ENCODE data around the gene DENND2A.
"Not testable (repeated sequence)": the region's sequence is repeated elsewhere in the genome, so short reads cannot be mapped to it uniquely, and the experiment has no call there.

DENND2A gene

GRCh38 chr7:140557809-140558518 lies 82.6 kb downstream of the DENND2A start:
- H3K27ac ChIP-seq = no peak overlapping the region
- ChIA-PET CTCF (no interaction called here), POLR2A (ENCODE audit: low non-redundant PET) (no interaction called here)
- TF ChIP-seq, protein P1, sequence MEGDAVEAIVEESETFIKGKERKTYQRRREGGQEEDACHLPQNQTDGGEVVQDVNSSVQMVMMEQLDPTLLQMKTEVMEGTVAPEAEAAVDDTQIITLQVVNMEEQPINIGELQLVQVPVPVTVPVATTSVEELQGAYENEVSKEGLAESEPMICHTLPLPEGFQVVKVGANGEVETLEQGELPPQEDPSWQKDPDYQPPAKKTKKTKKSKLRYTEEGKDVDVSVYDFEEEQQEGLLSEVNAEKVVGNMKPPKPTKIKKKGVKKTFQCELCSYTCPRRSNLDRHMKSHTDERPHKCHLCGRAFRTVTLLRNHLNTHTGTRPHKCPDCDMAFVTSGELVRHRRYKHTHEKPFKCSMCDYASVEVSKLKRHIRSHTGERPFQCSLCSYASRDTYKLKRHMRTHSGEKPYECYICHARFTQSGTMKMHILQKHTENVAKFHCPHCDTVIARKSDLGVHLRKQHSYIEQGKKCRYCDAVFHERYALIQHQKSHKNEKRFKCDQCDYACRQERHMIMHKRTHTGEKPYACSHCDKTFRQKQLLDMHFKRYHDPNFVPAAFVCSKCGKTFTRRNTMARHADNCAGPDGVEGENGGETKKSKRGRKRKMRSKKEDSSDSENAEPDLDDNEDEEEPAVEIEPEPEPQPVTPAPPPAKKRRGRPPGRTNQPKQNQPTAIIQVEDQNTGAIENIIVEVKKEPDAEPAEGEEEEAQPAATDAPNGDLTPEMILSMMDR (conservative IDR thresholded peaks at IDR 0.05; ENCODE audit: low read depth) = no peak
- DNase-seq (ENCODE audit: low spot score) = peak; percentile 7

DNA sequence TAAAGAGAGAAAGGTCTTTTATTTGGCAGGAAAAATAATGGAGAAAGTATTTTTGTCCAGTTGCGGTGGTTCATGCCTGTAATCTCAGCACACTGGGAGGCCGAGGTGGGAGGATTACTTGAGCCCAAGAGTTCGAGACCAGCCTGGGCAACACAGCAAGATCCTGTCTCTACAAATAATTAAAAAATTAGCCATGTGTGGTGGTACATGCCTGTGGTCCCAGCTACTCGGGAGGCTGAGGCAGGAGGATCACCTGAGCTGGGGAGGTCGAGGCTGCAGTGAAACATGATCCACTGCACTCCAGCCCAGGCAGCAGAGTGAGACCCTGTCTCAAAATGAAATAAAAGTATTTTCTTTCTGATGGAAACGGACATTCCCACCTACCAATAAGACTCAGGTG lies 83.5 kb downstream of the DENND2A start:
- CTCF ChIA-PET = no interaction called here
- POLR2A ChIA-PET (ENCODE audit: low non-redundant PET) = no interaction called here
- no peak for DNase-seq (ENCODE audit: low spot score)
- TF ChIP-seq, protein P1 (conservative IDR thresholded peaks at IDR 0.05; ENCODE audit: low read depth) = no peak
- H3K27ac ChIP-seq = no peak overlapping the region

- CTCF ChIA-PET; POLR2A ChIA-PET (ENCODE audit: low non-redundant PET); DNase-seq (ENCODE audit: low spot score); H3K27ac ChIP-seq: not testable (repeated sequence)
These were observed 87.4 kb downstream of the DENND2A start for GRCh38 chr7:140553236-140553635.

GRCh38 chr7:140552240-140552679 lies 88.4 kb downstream of the DENND2A start:
- ChIA-PET POLR2A (ENCODE audit: low non-redundant PET) (no interaction called here), CTCF (no interaction called here)
- TF ChIP-seq, protein P1 (conservative IDR thresholded peaks at IDR 0.05; ENCODE audit: low read depth) = no peak
- H3K27ac ChIP-seq = no peak overlapping the region
- no peak for DNase-seq (ENCODE audit: low spot score)

- POLR2A ChIA-PET (ENCODE audit: low non-redundant PET) = no interaction called here
- no peak overlapping the region for H3K27ac ChIP-seq
- TF ChIP-seq, protein P1 (conservative IDR thresholded peaks at IDR 0.05; ENCODE audit: low read depth) = no peak
- no peak for DNase-seq (ENCODE audit: low spot score)
- CTCF ChIA-PET = no interaction called here
These were observed 89.0 kb downstream of the DENND2A start for GRCh38 chr7:140551355-140552239.

GRCh38 chr7:140546947-140547346 lies 93.7 kb downstream of the DENND2A start:
- ChIA-PET CTCF (interaction anchor here (0.7 kb wide), 1 partner anchor 73 kb away, joined by 3 read pairs; no protein-coding TSS in a partner anchor), POLR2A (ENCODE audit: low non-redundant PET) (interaction anchor here (0.5 kb wide), 1 partner anchor 150 kb away, joined by 3 read pairs; the partner anchor contains the start of gene NDUFB2)
- TF ChIP-seq, protein P1 (conservative IDR thresholded peaks at IDR 0.05; ENCODE audit: low read depth) = no peak
- DNase-seq (ENCODE audit: low spot score) = no peak
- no peak overlapping the region for H3K27ac ChIP-seq

DNA sequence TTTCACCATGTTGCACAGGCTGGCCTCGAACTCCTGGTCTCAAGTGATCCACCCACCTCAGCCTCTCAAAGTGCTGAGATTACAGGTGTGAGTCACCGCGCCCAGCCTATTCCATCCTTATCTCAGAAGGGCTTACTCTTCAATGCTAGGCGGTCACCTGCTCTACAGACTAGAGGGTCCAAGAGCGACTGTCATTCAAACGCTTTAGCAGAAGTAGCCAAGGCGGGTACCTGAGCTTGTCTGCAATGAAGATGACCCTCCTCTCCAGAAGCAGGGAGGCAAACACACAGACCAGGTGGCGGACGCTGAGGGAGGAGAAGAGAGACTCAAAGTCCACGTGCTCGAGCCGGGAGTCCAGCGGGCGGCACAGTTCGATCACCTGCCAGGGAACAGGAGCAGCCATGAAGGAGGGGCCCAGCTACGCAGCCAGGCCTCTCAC lies 96.2 kb downstream of the DENND2A start:
- DNase-seq (ENCODE audit: low spot score) = no peak
- H3K27ac ChIP-seq = no peak overlapping the region
- TF ChIP-seq, protein P1 (conservative IDR thresholded peaks at IDR 0.05; ENCODE audit: low read depth) = no peak
- ChIA-PET POLR2A (ENCODE audit: low non-redundant PET) (no interaction called here), CTCF (no interaction called here)

All from RWPE1 (cell line).